ENCODE data around the gene TAF4. TPM values are rescaled to one million over a fixed set of nuclear protein-coding genes. Genes with fewer than 3 reads are reported as not detected.

The TAF4 gene
- total and polyA plus RNA-seq, 2 of the 13 experiments (the other 11 are each of a cell fraction or from before 2014, with no cell fraction given), result 5.9 to 12.0 TPM

GRCh38 chr20:62030834-62031434 is 34.7 kb downstream of the TAF4 start (continued):
- TF ChIP-seq, protein P1, sequence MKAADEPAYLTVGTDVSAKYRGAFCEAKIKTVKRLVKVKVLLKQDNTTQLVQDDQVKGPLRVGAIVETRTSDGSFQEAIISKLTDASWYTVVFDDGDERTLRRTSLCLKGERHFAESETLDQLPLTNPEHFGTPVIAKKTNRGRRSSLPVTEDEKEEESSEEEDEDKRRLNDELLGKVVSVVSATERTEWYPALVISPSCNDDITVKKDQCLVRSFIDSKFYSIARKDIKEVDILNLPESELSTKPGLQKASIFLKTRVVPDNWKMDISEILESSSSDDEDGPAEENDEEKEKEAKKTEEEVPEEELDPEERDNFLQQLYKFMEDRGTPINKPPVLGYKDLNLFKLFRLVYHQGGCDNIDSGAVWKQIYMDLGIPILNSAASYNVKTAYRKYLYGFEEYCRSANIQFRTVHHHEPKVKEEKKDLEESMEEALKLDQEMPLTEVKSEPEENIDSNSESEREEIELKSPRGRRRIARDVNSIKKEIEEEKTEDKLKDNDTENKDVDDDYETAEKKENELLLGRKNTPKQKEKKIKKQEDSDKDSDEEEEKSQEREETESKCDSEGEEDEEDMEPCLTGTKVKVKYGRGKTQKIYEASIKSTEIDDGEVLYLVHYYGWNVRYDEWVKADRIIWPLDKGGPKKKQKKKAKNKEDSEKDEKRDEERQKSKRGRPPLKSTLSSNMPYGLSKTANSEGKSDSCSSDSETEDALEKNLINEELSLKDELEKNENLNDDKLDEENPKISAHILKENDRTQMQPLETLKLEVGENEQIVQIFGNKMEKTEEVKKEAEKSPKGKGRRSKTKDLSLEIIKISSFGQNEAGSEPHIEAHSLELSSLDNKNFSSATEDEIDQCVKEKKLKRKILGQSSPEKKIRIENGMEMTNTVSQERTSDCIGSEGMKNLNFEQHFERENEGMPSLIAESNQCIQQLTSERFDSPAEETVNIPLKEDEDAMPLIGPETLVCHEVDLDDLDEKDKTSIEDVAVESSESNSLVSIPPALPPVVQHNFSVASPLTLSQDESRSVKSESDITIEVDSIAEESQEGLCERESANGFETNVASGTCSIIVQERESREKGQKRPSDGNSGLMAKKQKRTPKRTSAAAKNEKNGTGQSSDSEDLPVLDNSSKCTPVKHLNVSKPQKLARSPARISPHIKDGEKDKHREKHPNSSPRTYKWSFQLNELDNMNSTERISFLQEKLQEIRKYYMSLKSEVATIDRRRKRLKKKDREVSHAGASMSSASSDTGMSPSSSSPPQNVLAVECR (CRISPR knock-in tag; IDR thresholded peaks at IDR 0.05; ENCODE audit: borderline replicate concordance), result peak; percentile 73
- TF ChIP-seq TMF1 (CRISPR knock-in tag; IDR thresholded peaks at IDR 0.05; ENCODE audit: low read depth) (no peak), ZNF891 (CRISPR knock-in tag; IDR thresholded peaks at IDR 0.05) (no peak), ZNF737 (CRISPR knock-in tag; IDR thresholded peaks at IDR 0.05; ENCODE audit: borderline replicate concordance) (no peak), NFIC (IDR thresholded peaks at IDR 0.05; ENCODE audit: low read length) (no peak), PRPF4 (IDR thresholded peaks at IDR 0.05; ENCODE audit: low read depth, low read length, poor library complexity, severe bottlenecking) (peak; percentile 81), ZNF672 (CRISPR knock-in tag; IDR thresholded peaks at IDR 0.05) (no peak), ZNF234 (CRISPR knock-in tag; conservative IDR thresholded peaks at IDR 0.05) (no peak), CENPT (CRISPR knock-in tag; IDR thresholded peaks at IDR 0.05; ENCODE audit: low read depth) (0 out of 2 replicates have a peak, but pooled peaks have one; percentile 32), CREB1 (IDR thresholded peaks at IDR 0.05) (no peak), CREB1 (CRISPR knock-in tag; IDR thresholded peaks at IDR 0.05) (no peak), RAD21 (CRISPR knock-in tag; IDR thresholded peaks at IDR 0.05) (peak; percentile 43; the same call in 1 of the 2 replicates), CHD4 (IDR thresholded peaks at IDR 0.05; ENCODE audit: borderline replicate concordance, low read length) (no peak), ZNF34 (CRISPR knock-in tag; IDR thresholded peaks at IDR 0.05; ENCODE audit: borderline replicate concordance) (no peak), CBFB (CRISPR knock-in tag; IDR thresholded peaks at IDR 0.05) (no peak), MAFF (IDR thresholded peaks at IDR 0.05; ENCODE audit: low read depth, low read length) (no peak), ZNF33A (CRISPR knock-in tag; IDR thresholded peaks at IDR 0.05; ENCODE audit: borderline replicate concordance) (no peak), GABPA (IDR thresholded peaks at IDR 0.05; ENCODE audit: low read depth, low read length) (no peak), GABPA (CRISPR knock-in tag; IDR thresholded peaks at IDR 0.05; ENCODE audit: low read depth) (peak; percentile 54), HMGXB4 (CRISPR knock-in tag; IDR thresholded peaks at IDR 0.05; ENCODE audit: borderline replicate concordance in 1 of 2, low read depth in 1 of 2) (no peak), ZMYM4 (CRISPR knock-in tag; IDR thresholded peaks at IDR 0.05) (peak; percentile 42; the same call in 1 of the 2 replicates), KLF16 (CRISPR knock-in tag; IDR thresholded peaks at IDR 0.05) (0 out of 4 replicates have a peak, but pooled peaks of 1 of the 2 experiments have one; percentile 11), ZNF331 (CRISPR knock-in tag; IDR thresholded peaks at IDR 0.05) (peak; percentile 75), KDM2A (CRISPR knock-in tag; IDR thresholded peaks at IDR 0.05; ENCODE audit: borderline replicate concordance, low read depth) (peak; percentile 51), REXO4 (CRISPR knock-in tag; IDR thresholded peaks at IDR 0.05; ENCODE audit: borderline replicate concordance) (no peak)
- TF ChIP-seq, protein P2, sequence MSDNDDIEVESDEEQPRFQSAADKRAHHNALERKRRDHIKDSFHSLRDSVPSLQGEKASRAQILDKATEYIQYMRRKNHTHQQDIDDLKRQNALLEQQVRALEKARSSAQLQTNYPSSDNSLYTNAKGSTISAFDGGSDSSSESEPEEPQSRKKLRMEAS (IDR thresholded peaks at IDR 0.05), result peak; percentile 91

Measured in HepG2 (cell line).